ENCODE measurements around the gene TMEM221. TPM values are rescaled to one million over a fixed set of nuclear protein-coding genes. Genes with fewer than 3 reads are reported as not detected.

The TMEM221 gene
- total RNA-seq, 1 donor from 2014 or later: 0.30 TPM

DNA sequence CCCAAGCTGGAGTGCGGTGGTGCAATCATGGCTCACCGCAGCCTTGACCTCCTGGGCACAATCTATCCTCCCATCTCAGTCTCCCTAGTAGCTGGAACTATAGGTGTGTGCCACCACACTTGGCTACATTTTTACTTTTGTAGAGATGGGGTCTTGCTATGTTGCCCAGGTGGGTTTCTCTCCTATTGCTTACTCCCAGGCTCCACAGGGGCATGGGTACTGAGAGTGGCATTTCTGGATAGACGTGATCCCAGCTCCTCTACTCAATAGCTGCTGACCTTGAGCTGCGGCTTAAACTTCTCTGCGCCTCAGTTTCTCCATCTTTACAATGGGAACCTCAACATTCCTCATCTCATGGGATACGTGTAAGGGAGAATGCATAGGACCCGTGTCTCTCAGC is 17.1 kb downstream of the TMEM221 start:
- DNase-seq (ENCODE audit: extremely low spot score, unreplicated experiment): no peak
- TF ChIP-seq, protein P1, sequence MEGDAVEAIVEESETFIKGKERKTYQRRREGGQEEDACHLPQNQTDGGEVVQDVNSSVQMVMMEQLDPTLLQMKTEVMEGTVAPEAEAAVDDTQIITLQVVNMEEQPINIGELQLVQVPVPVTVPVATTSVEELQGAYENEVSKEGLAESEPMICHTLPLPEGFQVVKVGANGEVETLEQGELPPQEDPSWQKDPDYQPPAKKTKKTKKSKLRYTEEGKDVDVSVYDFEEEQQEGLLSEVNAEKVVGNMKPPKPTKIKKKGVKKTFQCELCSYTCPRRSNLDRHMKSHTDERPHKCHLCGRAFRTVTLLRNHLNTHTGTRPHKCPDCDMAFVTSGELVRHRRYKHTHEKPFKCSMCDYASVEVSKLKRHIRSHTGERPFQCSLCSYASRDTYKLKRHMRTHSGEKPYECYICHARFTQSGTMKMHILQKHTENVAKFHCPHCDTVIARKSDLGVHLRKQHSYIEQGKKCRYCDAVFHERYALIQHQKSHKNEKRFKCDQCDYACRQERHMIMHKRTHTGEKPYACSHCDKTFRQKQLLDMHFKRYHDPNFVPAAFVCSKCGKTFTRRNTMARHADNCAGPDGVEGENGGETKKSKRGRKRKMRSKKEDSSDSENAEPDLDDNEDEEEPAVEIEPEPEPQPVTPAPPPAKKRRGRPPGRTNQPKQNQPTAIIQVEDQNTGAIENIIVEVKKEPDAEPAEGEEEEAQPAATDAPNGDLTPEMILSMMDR (IDR thresholded peaks at IDR 0.05): no peak
- Mint-ChIP-seq H3K9me3 (ENCODE audit: unreplicated experiment) (no peaks in the 10 kb centered on the region), H3K27me3 (ENCODE audit: unreplicated experiment) (no peaks in the 10 kb centered on the region), H3K27ac (ENCODE audit: unreplicated experiment) (no peak overlapping the region), H3K4me1 (ENCODE audit: unreplicated experiment) (no peaks in the 10 kb centered on the region), H3K4me3 (ENCODE audit: unreplicated experiment) (no peak overlapping the region), H3K36me3 (ENCODE audit: unreplicated experiment) (no peaks in the 10 kb centered on the region)

DNA sequence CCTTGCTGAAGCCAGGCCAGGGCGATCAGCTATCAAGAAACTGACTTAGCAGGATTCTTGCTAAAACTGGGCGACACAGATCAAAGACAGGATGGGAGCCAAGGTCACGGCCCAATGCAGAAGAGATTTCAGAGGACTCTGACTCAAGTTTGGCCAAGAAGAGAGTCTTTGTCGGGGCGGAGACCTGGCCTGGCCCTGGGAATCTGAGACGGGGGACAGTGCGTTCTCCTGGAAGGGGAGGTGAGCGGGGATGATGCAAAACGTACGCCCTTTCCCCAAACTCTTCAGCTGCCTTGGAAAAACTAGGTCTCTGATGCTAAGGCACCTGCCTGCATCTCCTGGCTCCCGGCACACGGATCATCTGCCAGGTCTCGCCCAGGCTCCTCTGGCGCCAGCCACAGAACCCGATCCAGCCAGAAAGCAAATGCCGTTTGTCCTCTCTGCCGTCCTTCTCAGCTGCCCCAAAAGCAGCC is 18.8 kb downstream of the TMEM221 start:
- Mint-ChIP-seq H3K4me3 (ENCODE audit: unreplicated experiment) (no peak overlapping the region), H3K27me3 (ENCODE audit: unreplicated experiment) (no peaks in the 10 kb centered on the region), H3K9me3 (ENCODE audit: unreplicated experiment) (no peaks in the 10 kb centered on the region), H3K36me3 (ENCODE audit: unreplicated experiment) (no peaks in the 10 kb centered on the region), H3K4me1 (ENCODE audit: unreplicated experiment) (peaks cover 5% of the 10 kb centered on the region), H3K27ac (ENCODE audit: unreplicated experiment) (no peak overlapping the region)
- no peak for DNase-seq (ENCODE audit: extremely low spot score, unreplicated experiment)
- TF ChIP-seq, protein P1 (IDR thresholded peaks at IDR 0.05): no peak

DNA sequence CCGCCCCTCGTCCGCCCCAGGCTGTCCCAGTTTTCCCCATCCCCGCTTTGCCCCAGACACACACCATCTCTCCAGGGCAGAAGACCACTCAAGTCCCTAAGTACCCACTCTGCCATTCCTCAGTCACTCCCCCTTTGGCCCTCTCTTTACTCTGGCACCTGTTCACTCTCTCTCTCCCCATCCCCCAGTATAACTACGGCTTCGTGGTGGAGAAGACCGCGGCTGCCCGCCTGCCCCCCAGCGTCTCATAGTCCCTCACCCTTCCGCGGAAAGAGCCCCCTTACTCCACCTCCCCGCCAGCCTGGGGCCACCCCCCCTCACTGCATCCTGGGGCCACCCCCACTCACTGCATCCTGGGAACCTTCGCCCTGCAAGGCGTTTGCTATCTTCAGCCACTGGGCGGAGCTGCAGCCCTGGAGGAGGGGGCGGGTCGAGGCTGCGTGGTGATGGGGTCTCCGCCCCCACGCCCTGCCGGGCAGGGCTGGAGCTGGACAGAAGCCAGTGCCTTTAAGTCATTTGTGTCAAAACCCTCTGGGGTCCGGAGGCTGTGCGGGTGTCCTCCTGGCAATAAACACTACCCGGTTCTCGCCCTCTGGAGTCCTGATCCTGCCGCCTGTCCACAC is 23.6 kb downstream of the TMEM221 start:
- Mint-ChIP-seq H3K9me3 (ENCODE audit: unreplicated experiment) (no peaks in the 10 kb centered on the region), H3K4me3 (ENCODE audit: unreplicated experiment) (no peak overlapping the region), H3K27me3 (ENCODE audit: unreplicated experiment) (no peaks in the 10 kb centered on the region), H3K4me1 (ENCODE audit: unreplicated experiment) (peaks cover 13% of the 10 kb centered on the region), H3K27ac (ENCODE audit: unreplicated experiment) (no peak overlapping the region), H3K36me3 (ENCODE audit: unreplicated experiment) (peaks cover 3% of the 10 kb centered on the region)
- TF ChIP-seq, protein P1 (IDR thresholded peaks at IDR 0.05): peak; percentile 57
- no peak for DNase-seq (ENCODE audit: extremely low spot score, unreplicated experiment)

DNA sequence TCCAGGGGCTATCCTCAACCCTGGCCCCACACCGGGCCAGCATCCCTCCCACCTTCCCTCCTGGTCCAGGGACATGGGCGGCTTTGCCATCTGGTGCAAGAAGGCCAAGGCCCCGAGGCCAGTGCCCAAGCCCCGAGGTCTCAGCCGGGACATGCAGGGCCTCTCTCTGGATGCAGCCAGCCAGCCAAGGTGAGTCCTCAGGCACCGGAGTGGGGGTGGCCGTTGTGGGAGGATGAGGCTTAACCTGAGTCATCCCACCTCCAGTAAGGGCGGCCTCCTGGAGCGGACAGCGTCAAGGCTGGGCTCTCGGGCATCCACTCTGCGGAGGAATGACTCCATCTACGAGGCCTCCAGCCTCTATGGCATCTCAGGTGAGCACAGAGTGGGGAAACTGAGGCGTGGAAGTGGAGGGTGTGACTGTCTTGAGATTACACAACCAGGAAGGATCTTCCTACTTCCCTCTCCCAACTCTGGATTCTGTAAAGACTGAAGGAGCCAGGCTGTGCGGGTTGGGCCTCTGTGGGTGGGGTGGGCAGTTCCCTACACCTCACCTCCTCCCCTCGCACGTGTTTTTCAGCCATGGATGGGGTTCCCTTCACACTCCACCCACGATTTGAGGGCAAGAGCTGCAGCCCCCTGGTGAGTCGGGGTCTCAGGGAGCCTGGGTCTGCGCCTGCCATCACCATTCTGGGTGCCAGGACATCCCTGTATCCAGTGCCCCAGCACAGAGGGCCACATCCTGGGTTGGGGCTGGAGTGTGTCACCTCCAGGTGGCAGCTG is 24.8 kb downstream of the TMEM221 start:
- Mint-ChIP-seq H3K4me3 (ENCODE audit: unreplicated experiment) (no peak overlapping the region), H3K27ac (ENCODE audit: unreplicated experiment) (no peak overlapping the region), H3K4me1 (ENCODE audit: unreplicated experiment) (peaks cover 21% of the 10 kb centered on the region), H3K9me3 (ENCODE audit: unreplicated experiment) (no peaks in the 10 kb centered on the region), H3K36me3 (ENCODE audit: unreplicated experiment) (peaks cover 3% of the 10 kb centered on the region), H3K27me3 (ENCODE audit: unreplicated experiment) (no peaks in the 10 kb centered on the region)
- TF ChIP-seq, protein P1 (IDR thresholded peaks at IDR 0.05): no peak
- no peak for DNase-seq (ENCODE audit: extremely low spot score, unreplicated experiment)

DNA sequence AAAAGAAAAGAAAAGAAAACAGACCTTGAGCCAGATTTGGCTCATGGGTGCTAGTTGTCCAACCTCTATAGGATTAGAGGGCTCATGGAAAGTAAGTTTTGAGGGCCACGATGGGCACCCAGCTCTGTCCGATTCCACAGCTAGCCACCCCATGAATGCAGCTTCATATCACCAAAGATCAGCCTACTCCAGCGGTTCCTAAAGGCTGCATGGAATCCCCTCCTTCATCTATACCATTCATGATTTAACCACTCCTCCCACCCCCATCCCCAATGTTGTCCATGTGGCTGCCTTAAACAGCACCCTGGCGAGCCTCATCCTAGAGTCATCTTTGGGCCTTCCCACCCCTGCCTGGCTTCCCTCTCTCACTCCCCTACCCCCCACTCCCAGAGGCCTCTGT is 26.5 kb downstream of the TMEM221 start:
- DNase-seq (ENCODE audit: extremely low spot score, unreplicated experiment): no peak
- Mint-ChIP-seq H3K27me3 (ENCODE audit: unreplicated experiment) (peaks cover under 1% of the 10 kb centered on the region), H3K9me3 (ENCODE audit: unreplicated experiment) (no peaks in the 10 kb centered on the region), H3K4me1 (ENCODE audit: unreplicated experiment) (peaks cover 21% of the 10 kb centered on the region), H3K27ac (ENCODE audit: unreplicated experiment) (no peak overlapping the region), H3K36me3 (ENCODE audit: unreplicated experiment) (peaks cover 3% of the 10 kb centered on the region), H3K4me3 (ENCODE audit: unreplicated experiment) (no peak overlapping the region)
- TF ChIP-seq, protein P1 (IDR thresholded peaks at IDR 0.05): no peak

Measured in osteocyte (in vitro differentiated cells).